GM18870 (cell line): ENCODE data around the gene CEACAM8.
"Not testable (repeated sequence)": the region's sequence is repeated elsewhere in the genome, so short reads cannot be mapped to it uniquely, and the experiment has no call there.

Source experiments
- ATAC-seq: cut with Tn5 transposase; IDR thresholded peaks from one replicate; pipeline ENCODE4 v1.9.1; 2021; ENCODE audit warnings: moderate library complexity; ENCODE audit not compliant: unreplicated experiment

Gene CEACAM8

DNA sequence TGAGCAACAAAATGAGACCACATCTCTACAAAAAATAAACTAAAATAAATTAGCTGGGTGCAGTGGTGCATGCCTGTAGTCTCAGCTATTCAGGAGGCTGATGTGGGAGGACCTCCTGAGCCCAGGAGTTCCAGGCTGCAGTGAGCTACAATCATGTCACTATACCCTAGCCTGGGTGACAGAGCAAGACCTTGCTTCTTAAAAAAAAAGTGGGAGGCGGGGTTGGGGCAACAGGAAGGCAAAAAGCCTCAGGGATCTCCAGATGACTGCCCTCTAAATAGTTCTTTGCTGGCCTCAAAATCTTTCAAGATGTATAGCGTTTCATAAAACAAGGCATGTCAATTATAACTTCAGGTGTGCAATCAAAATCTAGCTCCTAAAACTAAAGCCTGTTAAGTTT is 18.5 kb downstream of the CEACAM8 start:
- no peak for ATAC-seq

DNA sequence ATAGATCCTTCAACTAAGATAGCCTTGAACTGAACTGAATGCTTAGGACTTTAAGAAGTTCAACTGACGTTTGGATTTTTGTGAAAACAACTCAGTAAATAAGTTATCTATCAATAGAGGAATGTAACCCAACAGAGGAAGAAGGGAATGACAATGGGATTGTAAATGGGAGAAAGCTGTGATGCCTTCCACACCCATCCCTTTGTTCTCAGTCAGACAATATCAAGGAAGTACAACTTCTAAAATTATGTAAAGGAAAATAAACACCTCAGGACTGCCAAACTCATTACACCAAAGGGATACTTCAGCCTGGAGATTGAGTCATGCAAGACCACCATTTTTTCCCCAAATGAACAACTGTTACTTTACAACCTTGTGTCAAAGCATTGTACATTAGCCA is 21.1 kb downstream of the CEACAM8 start:
- no peak for ATAC-seq

GRCh38 chr19:42571116-42571515 is 23.6 kb downstream of the CEACAM8 start:
- ATAC-seq = no peak

DNA sequence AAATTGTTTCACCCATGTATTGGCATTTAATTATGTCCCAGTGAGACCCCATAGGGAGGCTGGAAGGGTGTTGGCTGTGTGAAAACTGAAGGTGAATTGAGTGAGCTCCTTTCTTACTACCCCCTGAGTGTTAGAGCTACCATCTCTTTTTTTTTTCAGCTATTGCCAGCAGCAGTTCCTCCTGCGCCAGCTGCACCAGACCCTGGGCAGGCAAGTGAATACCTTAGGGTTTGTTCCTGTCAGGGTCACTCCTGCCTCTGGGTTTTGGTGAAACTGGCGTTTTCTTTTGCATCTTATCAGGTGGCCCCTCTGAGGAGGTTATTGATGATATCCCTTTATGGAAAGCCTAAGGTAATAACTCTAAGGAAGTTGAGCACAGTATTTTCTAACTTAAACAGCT is 25.5 kb downstream of the CEACAM8 start:
- no peak for ATAC-seq

- ATAC-seq = no peak
Measured at GRCh38 chr19:42568006-42568405, 26.7 kb downstream of the CEACAM8 start.

DNA sequence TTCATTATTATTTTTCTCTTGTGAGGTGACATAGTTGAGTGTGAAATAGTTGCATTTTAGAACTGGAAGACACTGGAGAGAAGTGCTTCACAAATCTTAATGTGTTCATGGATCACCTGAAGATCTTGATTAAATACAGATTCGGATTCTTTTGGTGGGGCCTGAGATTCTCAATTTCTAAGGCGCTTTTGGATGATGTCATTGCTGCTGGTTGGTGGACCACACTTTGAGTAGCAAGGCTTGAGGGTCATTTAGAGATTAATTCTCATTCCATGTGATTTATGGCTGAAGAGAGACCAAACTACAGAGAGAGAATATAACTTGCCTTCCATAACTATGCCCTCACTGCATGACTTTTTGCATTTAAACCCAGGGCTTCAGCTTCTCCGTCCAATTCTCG is 27.2 kb downstream of the CEACAM8 start:
- ATAC-seq = no peak

- ATAC-seq = no peak
Measured at GRCh38 chr19:42563352-42564210, 31.1 kb downstream of the CEACAM8 start.

GRCh38 chr19:42561512-42561911 is 33.2 kb downstream of the CEACAM8 start:
- ATAC-seq = no peak

GRCh38 chr19:42560731-42561130 is 34.0 kb downstream of the CEACAM8 start:
- no peak for ATAC-seq

DNA sequence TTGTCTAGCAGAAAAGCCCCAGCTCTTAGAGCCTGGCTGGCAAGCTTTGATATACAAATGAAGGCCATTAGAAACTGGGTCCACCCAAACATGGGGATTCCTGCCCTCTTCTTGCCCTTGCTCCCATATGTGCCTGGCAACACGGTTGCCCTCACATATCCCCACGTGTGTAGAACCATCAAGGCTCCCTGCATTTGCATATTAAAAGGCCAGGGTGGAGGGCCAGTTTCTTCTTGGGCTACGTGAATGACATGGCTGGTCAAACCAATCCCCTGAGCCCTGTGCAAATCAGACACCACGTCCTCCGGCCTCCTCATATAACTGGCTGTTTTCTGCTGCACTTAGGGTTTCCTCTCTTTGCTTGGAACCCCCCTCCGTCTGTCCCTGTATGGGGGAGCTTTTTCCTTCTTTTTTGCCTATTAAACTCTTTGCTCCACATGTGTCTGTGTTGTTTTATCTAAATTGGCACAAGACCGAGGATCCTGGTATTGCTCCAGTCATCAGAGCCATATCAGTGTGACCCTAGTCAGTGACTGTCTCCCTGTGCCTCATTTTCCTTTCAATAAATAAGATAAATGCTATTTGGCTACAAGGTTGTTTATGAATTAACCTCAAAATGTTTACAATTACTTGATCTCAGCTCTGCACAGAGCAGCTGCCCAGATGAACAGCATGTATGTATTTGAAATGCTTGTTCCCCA is 36.1 kb downstream of the CEACAM8 start:
- no peak for ATAC-seq

DNA sequence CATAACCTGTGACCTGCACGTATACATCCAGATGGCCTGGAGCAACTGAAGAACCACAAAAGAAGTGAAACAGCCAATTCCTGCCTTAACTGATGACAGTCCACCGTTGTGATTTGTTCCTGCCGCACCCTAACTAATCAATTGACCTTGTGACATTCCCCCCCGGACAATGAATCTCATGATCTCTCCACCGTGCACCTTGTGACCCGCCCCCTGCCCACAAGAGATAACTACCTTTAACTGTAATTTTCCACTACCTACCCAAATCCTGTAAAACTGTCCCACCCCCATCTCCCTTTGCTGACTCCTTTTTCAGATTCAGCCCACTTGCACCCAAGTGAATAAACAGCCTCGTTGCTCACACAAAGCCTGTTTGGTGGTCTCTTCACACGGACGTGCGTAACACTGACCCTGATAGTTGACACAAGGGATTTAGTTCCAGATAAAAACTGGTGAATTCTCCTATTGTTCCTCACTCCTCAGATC is 37.3 kb downstream of the CEACAM8 start:
- ATAC-seq = not testable (repeated sequence)

- no peak for ATAC-seq
Measured at GRCh38 chr19:42555801-42556200, 38.9 kb downstream of the CEACAM8 start.

GRCh38 chr19:42555317-42555716 is 39.4 kb downstream of the CEACAM8 start:
- ATAC-seq = no peak

DNA sequence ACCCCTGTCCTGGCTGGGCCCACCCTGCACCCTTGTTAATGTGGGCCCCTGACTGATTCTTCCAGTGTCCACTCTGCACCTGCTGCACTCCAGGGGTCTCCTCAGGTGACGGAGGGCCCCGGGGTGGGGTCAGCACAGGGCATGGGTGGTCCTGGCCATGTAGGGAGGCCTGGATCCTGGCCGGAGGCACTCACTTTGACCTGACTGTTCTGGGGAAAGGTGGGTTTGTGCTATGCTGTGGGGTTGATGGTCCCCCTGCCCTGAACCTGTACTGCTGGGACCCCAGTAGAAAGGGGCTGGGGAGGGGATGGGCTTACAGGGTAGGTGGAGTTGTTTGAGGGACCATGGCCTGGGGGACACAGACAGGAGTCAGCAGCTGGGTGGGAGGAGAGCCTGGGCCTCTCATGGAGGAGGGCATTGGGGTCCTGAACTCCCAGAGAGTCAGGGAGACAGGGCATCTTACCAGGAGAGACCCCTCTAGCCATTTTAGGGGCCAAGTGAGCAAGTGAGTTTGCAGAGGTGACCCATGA is 40.6 kb downstream of the CEACAM8 start:
- ATAC-seq = no peak

DNA sequence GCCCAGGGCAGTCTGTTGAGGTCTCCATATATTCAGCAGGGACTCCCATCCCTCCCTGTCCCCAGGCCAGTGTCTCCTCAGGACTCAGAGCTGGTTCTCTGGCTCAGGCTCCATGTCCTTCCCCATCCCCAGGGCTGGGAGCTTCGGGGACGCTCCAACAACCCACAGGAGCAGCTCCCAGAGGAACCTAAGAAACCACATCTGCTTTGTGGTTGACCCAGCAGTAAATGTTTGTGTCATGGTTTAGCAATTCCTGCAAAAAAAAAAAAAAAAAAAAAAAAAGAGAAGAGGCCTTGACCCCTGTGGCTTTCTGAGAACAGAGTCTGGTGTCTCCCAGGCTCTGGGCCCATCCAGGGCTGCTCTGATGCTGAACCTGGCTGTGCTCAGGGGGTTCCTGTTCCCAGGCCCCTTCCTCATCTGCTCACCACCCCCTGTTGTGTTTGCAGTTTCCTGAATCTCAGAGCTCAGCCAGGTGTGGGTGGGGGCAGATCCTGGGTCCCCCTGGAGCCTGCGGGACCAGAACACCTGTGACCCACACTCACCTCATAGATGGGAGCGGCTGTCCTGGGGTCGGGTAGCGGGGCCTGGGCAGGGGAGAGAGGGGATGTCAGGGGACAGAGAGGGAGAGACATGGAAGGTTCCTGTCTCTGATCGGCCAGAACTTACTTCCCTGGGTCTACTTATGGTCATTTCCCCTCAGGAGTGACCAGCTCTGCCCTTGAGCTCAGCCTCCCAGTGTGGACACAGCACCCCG is 41.3 kb downstream of the CEACAM8 start:
- no peak for ATAC-seq

DNA sequence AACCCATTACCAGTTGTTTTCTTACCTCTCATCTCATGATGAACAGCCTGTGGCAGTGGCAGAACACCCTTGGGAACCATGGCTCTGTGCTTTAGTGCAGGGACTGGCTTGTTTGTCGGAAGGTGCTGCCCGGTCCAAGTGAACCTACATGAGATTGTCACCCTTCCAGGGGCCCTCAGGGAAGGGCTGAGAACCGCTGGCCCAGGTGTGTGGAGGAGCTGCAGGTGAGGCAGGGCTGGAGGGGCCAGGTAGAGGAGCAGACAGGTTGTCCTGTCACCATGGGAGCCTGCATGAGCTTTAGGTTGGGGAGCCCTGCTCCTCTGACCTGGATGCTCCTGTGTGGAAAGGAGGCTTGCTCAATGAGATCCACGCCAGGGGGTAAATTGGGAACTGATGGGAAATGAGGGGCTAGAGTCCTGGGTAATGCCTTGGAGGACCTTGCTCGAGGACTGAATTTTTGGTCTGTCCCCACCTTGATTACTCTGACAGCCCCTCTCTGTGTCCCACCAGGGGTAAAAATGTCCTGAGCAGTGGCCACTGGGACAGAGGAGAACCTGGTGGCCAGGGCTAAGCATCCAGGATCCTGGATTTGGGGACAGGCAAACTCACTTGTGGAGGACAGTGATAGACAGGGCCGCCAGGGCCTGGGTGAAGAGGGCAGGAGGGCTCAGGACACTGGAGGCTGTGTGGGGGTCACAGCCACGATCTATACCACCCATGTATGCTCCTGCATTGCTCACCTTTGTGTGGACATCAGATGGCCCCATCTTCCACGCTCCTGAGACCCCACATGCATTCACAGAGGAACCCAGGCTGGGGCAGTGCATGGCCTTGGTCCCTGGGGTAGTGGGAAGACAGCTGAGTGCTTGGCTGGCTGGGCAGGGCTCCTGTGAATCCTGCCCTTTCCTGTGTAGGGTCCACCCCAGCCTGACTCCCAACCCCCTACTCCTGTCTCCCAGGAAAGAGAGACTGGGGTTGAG is 42.3 kb downstream of the CEACAM8 start:
- no peak for ATAC-seq

- not testable (repeated sequence) for ATAC-seq
Measured at GRCh38 chr19:42550521-42550920, 44.2 kb downstream of the CEACAM8 start.

DNA sequence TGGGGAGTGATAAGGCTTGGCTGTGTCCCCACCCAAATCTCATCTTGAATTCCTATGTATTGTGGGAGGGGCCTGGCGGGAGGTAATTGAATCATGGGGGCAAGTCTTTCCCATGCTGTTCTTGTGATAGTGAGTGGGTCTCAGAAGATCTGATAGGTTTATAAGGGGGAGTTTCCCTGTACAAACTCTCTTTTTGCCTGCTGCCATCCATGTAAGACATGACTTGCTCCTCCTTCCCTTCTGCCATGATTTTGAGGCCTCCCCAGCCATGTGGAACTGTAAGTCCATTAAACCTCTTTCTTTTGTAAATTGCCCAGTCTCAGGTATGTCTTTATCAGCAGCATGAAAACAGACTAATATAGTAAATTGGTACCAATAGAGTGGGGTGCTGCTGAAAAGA is 45.7 kb downstream of the CEACAM8 start:
- ATAC-seq = not testable (repeated sequence)

GRCh38 chr19:42548552-42548951 is 46.2 kb downstream of the CEACAM8 start:
- no peak for ATAC-seq

- ATAC-seq = no peak
Measured at GRCh38 chr19:42547929-42548328, 46.8 kb downstream of the CEACAM8 start.
